ENCODE measurements around the gene IPP.

GRCh38 chr1:45762291-45762690, 11.8 kb upstream of the IPP start:
- no peak for TF ChIP-seq TAF1 (IDR thresholded peaks at IDR 0.05; ENCODE audit: borderline replicate concordance, insufficient read depth, low read length)
- TF ChIP-seq REST (IDR thresholded peaks at IDR 0.05; ENCODE audit: insufficient read depth in 1 of 2, low read depth in 2 of 2, low read length in 2 of 2): no peak
- TF ChIP-seq POLR2AphosphoS5 (IDR thresholded peaks at IDR 0.05; ENCODE audit: low read depth, low read length): no peak
- no peak for TF ChIP-seq FOXP2 (optimal IDR thresholded peaks at IDR 0.05; ENCODE audit: borderline replicate concordance, extremely low read depth, extremely low read length, insufficient read depth)
- no peak for TF ChIP-seq SIN3A (IDR thresholded peaks at IDR 0.05; ENCODE audit: borderline replicate concordance, insufficient read depth, low read length)
